Right cardiac atrium (tissue), 5 donors: ENCODE results near the gene PCSK6. TPM values are rescaled to one million over a fixed set of nuclear protein-coding genes. Genes with fewer than 3 reads are reported as not detected.

Source experiments
- ATAC-seq, 2 donors: fragments of 200-7000 bp; cut with Tn5 transposase; one replicate each; pipeline versions ENCODE4 v1.8.0 to v1.9.1; 2020; ENCODE audit warnings: moderate library complexity in 2 of 2, mild to moderate bottlenecking in 1 of 2
- DNase-seq, 3 donors: peaks; one replicate each; pipeline ENCODE4 v3.0.0-alpha.2; 2020
- H3K27ac ChIP-seq: one replicate; pipeline ENCODE4 v1.5.1; 2013; ENCODE audit warnings: mild to moderate bottlenecking, low read length, control low read depth, moderate library complexity
- H3K27me3 ChIP-seq: one replicate; pipeline ENCODE4 v1.6.1; 2013; ENCODE audit not compliant: control insufficient read depth, insufficient read depth
- H3K4me1 ChIP-seq: one replicate; pipeline ENCODE4 v1.6.1; 2013; ENCODE audit warnings: low read length; ENCODE audit not compliant: control insufficient read depth, insufficient read depth
- H3K4me3 ChIP-seq: one replicate; pipeline ENCODE4 v1.5.1; 2013; ENCODE audit warnings: low read length, control low read depth
- H3K9me3 ChIP-seq: one replicate; pipeline ENCODE4 v1.6.1; 2013; ENCODE audit warnings: low read length; ENCODE audit not compliant: control insufficient read depth
- WGBS: extraction: QIAGEN DNeasy Blood & Tissue Kit; methylation state at CpG from one replicate; pipeline ENCODE4 v1.1.7; 2013; 5-methylcytosine and 5-hydroxymethylcytosine counted together
- intact Hi-C, 4 donors: fragments of 100-400 bp; cut with DNase I; formaldehyde crosslinking; loops; one replicate each; pipeline versions ENCODE4 v1.11.0 to v1.14.0; 2022 to 2023
- polyA plus RNA-seq: library from polyadenylated mRNA; stranded (reverse); fragments of 200-250 nt; gene quantifications from one replicate; pipeline ENCODE4 v1.2.3, GENCODE V29; 2013
- total RNA-seq, 4 donors: library from RNA; stranded (reverse); fragmentation: NEBNext Ultra II Directional; extraction: Animal tissue kit (Norgen Biotek cat#: 25700); gene quantifications; one replicate each; pipeline ENCODE4 v1.2.1, GENCODE V29; 2021
- donor health status: healthy with polysubstance abuse.
- donor health status: DM: no; HTN: yes; CAD: no.
- donor health status: DM: no; HTN: no; CAD: no.
- donor health status: DM: no; HTN: yes; CAD: no; lungs with severe emphysema.
- donor health status: DM: yes; HTN: yes; CAD: no.

PCSK6 gene
- total and polyA plus RNA-seq, 5 donors: 7.7 to 21.4 (median 14.2) TPM

- intact Hi-C loops: loop anchor here in 1 of 4 donors (10.0 kb wide), 1 partner anchor 643 kb away; no protein-coding TSS in a partner anchor
- peak; percentile 62 to 79 (median 78) for DNase-seq
These were observed 222.0 kb downstream of the PCSK6 start for GRCh38 chr15:101267320-101268104.

DNA sequence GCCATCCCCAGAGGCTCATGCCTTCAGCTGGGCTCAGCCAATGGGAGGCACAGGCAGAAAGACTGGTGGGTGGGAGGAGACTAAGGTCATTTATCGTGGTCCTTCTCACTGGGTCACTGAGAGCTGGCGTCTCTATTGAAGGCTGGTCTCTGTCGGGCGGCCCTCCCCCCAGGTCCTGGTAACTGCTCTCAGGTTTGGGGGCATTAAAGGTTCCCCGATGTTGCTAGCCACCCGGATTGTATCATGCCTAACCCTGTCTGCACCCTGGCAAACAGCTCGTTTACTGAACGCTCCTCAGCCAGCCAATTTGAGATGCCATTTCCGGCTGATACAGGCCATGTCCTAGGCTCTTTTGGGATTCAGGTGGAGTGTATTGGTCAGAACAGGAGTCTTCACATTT, 222.7 kb downstream of the PCSK6 start:
- Histone ChIP-seq H3K4me1 (no peaks in the 10 kb centered on the region), H3K9me3 (no peaks in the 10 kb centered on the region), H3K27me3 (no peaks in the 10 kb centered on the region), H3K27ac (peak overlapping the region; percentile 69), H3K4me3 (no peak overlapping the region)
- DNase-seq: no peak
- intact Hi-C loops: loop anchor here in 1 of 4 donors (10.0 kb wide), 1 partner anchor 642 kb away; no protein-coding TSS in a partner anchor
- peak in 1 of 2 donors; percentile 3 for ATAC-seq
- 57% methylated on average over 9 of the region's 9 CpGs for WGBS

More at GRCh38 chr15:101267320-101268104, 222.0 kb downstream of the PCSK6 start:
- H3K4me3 ChIP-seq: no peak overlapping the region
- no peaks in the 10 kb centered on the region for H3K4me1 ChIP-seq
- no peaks in the 10 kb centered on the region for H3K27me3 ChIP-seq
- peak overlapping the region; percentile 69 for H3K27ac ChIP-seq
- peak; percentile 57 to 61 for ATAC-seq
- 53% methylated on average over 18 of the region's 18 CpGs for WGBS
- no peaks in the 10 kb centered on the region for H3K9me3 ChIP-seq

DNA sequence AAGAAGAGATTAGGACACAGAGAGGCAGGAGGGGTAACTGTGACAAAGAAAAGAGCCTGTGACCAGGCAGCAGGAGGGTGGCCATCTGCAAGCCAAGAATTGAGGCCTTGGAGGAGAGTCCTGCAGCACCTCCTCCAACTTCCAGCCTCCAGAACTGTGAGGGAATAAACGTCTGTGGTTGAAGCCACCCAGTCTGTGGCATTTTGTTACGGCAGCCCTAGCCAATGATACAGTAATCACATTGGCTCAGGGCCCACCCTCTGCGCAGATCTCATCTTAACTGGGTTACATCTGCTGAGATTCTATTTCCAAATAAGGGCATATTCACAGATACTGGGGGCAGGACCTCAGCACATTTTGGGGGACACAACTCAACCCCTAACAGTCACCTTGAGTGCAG, 223.5 kb downstream of the PCSK6 start:
- DNase-seq (no peak), ATAC-seq (no peak)
- H3K27ac ChIP-seq: no peak overlapping the region
- no peaks in the 10 kb centered on the region for H3K4me1 ChIP-seq
- intact Hi-C loops: loop anchor here in 1 of 4 donors (10.0 kb wide), 1 partner anchor 641 kb away; no protein-coding TSS in a partner anchor
- no peaks in the 10 kb centered on the region for H3K27me3 ChIP-seq
- H3K9me3 ChIP-seq: no peaks in the 10 kb centered on the region
- H3K4me3 ChIP-seq: no peak overlapping the region
- 56% methylated on average over 3 of the region's 3 CpGs for WGBS

DNA sequence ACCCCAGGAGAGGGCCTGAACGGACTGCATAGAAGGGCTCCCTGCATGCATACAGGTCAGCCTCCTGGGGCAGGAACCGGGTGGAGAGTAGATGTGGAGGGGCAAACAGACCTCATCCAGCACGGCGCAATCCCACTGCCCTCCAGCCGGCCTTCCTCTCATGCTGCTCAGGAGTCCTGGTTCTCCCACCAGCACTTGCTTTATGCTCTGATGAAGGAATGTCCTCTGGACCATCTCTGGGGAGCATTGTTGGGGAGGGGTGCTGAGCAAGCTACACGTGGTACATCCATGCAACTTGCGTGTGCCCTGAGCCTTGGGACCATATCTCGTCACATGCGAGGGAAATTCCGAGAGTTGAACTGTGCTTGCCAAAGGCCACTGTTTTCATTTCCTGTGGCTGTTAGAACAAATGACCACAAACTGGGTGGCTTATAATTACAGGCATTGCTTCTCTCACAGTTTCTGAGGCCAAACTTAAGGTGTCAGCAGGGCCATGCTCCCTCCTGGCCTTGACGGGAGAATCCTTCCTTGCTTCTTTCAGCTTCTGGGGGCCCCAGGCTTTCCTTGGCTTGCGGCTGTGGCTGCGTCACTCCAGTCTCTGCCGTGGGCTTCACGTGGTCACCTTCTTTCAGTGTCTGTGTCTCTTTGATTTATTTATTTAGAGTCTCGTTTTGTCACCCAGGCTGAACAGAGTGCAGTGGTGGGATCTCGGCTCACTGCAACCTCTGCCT, 224.4 kb downstream of the PCSK6 start:
- Histone ChIP-seq H3K27me3 (no peaks in the 10 kb centered on the region), H3K4me1 (no peaks in the 10 kb centered on the region), H3K9me3 (no peaks in the 10 kb centered on the region), H3K4me3 (no peak overlapping the region), H3K27ac (no peak overlapping the region)
- ATAC-seq: peak; percentile 8 to 22
- no peak for DNase-seq
- intact Hi-C loops: loop anchor here in 2 of 4 donors (5.0 to 10.0 kb wide), 2 partner anchors 173 to 640 kb away; no protein-coding TSS in a partner anchor
- WGBS: 75% methylated on average over 17 of the region's 17 CpGs

DNA sequence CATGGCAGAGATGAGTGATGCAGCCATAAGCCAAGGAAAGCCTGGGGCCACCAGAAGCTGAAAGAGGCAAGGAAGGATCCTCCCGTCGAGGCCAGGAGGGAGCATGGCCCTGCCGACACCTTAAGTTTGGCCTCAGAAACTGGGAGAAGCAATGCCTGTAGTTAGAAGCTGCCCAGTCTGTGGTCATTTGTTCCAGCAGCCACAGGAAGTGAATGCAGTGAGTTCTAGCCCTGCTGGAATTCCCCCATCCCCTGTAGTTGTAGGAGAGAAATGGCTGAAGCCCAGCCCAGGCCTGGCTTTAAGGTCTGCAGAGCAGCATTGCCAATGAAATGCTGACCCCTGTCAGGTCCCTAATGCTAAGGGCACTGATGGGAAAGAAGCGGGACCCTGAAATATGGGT, 225.5 kb downstream of the PCSK6 start:
- Histone ChIP-seq H3K4me1 (no peaks in the 10 kb centered on the region), H3K9me3 (no peaks in the 10 kb centered on the region), H3K27ac (no peak overlapping the region), H3K27me3 (no peaks in the 10 kb centered on the region), H3K4me3 (no peak overlapping the region)
- no peak for ATAC-seq
- no peak for DNase-seq
- 87% methylated on average over 4 of the region's 4 CpGs for WGBS
- intact Hi-C loops: loop anchor here in 2 of 4 donors (5.0 to 10.0 kb wide), 2 partner anchors 172 to 639 kb away; no protein-coding TSS in a partner anchor

DNA sequence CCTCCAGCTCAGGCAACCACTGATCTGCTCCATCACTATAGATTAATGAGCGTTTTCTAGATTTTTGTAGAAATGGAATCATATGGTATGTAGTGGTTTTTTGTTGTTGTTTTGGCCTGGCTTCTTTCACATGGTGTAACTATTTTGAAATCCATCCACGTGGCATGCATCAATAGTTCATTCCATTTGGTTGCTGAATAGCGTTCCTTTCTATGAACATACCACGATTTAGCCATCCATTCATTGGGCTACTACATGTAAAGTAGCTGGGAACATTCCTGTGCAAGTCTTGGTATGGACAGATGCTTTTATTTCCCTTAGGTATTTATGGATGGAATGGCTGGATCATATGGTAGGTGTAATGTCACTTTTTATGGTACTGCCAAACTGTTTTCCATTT, 227.0 kb downstream of the PCSK6 start:
- ATAC-seq (no peak), DNase-seq (no peak)
- Histone ChIP-seq H3K9me3 (no peaks in the 10 kb centered on the region), H3K27ac (no peak overlapping the region), H3K4me3 (no peak overlapping the region), H3K27me3 (no peaks in the 10 kb centered on the region), H3K4me1 (no peaks in the 10 kb centered on the region)
- 89% methylated on average over 4 of the region's 4 CpGs for WGBS
- intact Hi-C loops: loop anchor here in 2 of 4 donors (5.0 to 10.0 kb wide), 2 partner anchors 170 to 638 kb away; no protein-coding TSS in a partner anchor

- peak; percentile 63 to 69 (median 68) for DNase-seq
- Histone ChIP-seq H3K27ac (no peak overlapping the region), H3K27me3 (no peaks in the 10 kb centered on the region), H3K4me3 (no peak overlapping the region), H3K9me3 (no peaks in the 10 kb centered on the region), H3K4me1 (no peaks in the 10 kb centered on the region)
- peak; percentile 42 to 50 for ATAC-seq
- intact Hi-C loops: loop anchor here (2.0 to 10.0 kb wide), 5 partner anchors 134 to 246 kb away; no protein-coding TSS in a partner anchor
- 24% methylated on average over 11 of the region's 11 CpGs for WGBS
These were observed 231.0 kb downstream of the PCSK6 start for GRCh38 chr15:101258238-101259144.

DNA sequence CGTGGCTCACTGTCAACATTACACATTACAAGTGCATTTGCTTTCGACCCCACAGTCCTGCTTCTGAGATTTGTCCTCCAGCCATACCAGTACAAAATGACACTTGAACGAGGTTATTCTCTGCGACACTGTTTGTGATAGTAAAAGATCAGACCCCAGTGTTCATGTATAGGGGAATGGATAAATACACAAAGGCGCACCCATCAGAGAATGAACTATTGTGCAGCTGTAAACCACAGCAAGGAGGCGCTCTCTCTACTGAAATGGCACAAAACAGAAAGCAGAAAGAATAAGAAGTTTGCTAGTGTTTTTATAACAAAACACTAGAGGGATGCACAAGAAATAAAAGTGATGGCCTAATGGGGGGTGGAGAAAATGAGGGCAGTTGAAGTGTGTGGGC, 232.8 kb downstream of the PCSK6 start:
- Histone ChIP-seq H3K27me3 (no peaks in the 10 kb centered on the region), H3K9me3 (no peaks in the 10 kb centered on the region), H3K27ac (no peak overlapping the region), H3K4me1 (no peaks in the 10 kb centered on the region), H3K4me3 (no peak overlapping the region)
- no peak for ATAC-seq
- DNase-seq: no peak
- intact Hi-C loops: loop anchor here in 2 of 4 donors (5.0 to 10.0 kb wide), 3 partner anchors 132 to 244 kb away; no protein-coding TSS in a partner anchor
- WGBS: 82% methylated on average over 6 of the region's 6 CpGs

DNA sequence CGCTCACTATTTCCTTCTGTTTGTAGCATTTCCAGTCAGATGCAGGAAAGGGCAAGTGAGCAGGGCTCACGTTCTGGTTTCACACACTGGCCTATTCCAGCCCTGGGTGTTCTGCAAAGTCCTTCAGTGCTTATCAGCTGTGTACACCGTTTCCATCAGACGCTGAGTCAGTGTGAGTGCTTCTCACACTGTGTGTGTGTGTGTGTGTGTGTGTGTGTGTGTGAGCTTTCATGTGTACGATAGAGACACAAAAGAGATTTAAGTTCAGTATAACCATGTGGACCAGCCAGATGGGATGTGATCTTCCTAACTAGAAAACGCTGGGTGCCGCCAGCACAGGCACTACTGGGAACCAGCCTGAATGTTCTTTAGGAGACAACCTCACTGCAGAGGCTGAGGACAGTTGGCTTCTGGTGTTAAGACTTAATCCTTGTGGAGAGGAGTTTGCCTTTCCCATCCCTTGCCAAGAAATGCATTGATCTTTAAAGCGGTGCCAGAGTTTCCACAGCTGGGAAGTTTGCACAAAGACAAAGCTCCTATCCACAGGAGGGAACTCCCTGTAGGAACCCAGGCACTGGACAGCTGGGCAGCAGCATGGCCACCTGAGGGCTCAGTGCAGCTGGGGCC, 233.8 kb downstream of the PCSK6 start:
- peak in 2 of 3 donors; percentile 42 to 51 for DNase-seq
- intact Hi-C loops: loop anchor here in 2 of 4 donors (5.0 to 10.0 kb wide), 3 partner anchors 131 to 243 kb away; no protein-coding TSS in a partner anchor
- Histone ChIP-seq H3K4me3 (no peak overlapping the region), H3K9me3 (no peaks in the 10 kb centered on the region), H3K27me3 (no peaks in the 10 kb centered on the region), H3K27ac (no peak overlapping the region), H3K4me1 (no peaks in the 10 kb centered on the region)
- ATAC-seq: peak; percentile 29 to 82
- 32% methylated on average over 8 of the region's 8 CpGs for WGBS

DNA sequence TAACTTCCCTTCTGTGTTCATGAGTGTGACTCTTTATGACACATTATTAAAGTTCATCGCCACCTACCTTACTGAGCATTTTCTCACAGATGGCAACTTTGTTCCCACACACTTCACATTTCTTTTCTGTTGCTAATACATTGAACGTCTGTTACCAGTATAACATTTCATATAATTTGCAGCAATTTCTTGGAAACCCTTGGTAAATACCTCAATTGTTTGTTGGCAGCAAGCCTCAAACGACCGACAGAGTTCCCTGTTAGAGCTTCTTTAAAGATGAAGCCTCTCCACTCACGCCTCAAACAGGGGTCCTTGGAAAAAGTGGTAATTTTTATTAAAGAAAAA, 234.5 kb downstream of the PCSK6 start:
- no peak overlapping the region for H3K4me3 ChIP-seq
- 68% methylated on average over 5 of the region's 5 CpGs for WGBS
- H3K9me3 ChIP-seq: no peaks in the 10 kb centered on the region
- no peak for DNase-seq
- no peaks in the 10 kb centered on the region for H3K4me1 ChIP-seq
- H3K27ac ChIP-seq: no peak overlapping the region
- intact Hi-C loops: loop anchor here in 2 of 4 donors (5.0 to 10.0 kb wide), 3 partner anchors 130 to 243 kb away; no protein-coding TSS in a partner anchor
- no peaks in the 10 kb centered on the region for H3K27me3 ChIP-seq
- ATAC-seq: no peak
